Epithelial cell of prostate (primary cell): ENCODE measurements around the gene MARCHF2.
"Not testable (repeated sequence)": the region's sequence is repeated elsewhere in the genome, so short reads cannot be mapped to it uniquely, and the experiment has no call there.

ENCODE experiments used
- DNase-seq: peaks from one replicate; pipeline ENCODE4 v3.0.0-alpha.2; 2011; ENCODE audit warnings: low read depth, low spot score
- H3K27ac ChIP-seq: fragments of 450-650 bp; 2 replicates; pipeline ENCODE4 v1.5.1; 2017; ENCODE audit warnings: mild to moderate bottlenecking

Gene MARCHF2, protein sequence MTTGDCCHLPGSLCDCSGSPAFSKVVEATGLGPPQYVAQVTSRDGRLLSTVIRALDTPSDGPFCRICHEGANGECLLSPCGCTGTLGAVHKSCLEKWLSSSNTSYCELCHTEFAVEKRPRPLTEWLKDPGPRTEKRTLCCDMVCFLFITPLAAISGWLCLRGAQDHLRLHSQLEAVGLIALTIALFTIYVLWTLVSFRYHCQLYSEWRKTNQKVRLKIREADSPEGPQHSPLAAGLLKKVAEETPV

DNA sequence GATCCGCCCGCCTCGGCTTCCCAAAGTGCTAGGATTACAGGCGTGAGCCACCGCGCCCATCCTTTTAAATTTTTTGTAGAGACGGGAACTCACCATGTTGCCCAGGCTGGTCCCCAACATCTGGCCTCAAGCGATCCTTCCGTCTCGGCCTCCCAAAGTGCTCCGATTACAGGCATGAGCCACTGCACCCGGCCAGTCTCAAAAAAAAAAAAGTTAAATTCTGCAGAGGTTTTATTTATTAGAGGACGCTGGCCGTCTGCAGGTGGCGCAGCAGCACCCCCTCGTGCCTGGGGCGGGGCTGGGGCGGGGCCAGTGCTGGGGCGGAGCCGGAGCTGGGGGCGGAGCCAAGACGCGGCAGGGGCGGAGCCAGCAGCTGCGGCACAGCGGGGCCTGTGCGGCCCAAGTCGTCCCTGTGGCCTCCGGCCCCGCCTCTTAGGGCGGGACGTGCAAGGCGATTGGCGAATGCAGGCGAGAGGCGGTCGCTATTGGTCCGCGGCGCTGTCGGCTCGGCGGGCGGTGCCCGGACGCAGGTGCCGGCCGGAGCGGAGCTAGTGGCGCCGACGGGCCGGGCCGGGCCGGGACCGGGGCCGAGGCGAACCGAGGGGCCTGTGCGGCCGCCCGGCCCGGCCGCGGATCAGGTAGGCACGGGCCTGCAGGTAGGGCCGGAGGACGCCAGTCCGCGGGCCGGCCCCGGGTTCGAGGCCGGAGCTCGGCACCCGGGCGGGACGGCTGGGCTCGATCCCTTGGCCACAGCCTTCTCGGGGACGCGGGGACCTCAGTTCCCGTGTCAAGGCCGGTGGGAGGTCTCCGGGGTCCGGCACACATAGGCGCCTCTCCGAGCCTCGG, at the start of gene MARCHF2:
Gene MARCHF2, plus strand, starts transcription at position 523 of the 846 bp plus-strand sequence. CDS start 8,536 bp downstream, outside the sequence.
- DNase-seq = peak; percentile 84
- no peak within 1 kb of the TSS for H3K27ac ChIP-seq

DNA sequence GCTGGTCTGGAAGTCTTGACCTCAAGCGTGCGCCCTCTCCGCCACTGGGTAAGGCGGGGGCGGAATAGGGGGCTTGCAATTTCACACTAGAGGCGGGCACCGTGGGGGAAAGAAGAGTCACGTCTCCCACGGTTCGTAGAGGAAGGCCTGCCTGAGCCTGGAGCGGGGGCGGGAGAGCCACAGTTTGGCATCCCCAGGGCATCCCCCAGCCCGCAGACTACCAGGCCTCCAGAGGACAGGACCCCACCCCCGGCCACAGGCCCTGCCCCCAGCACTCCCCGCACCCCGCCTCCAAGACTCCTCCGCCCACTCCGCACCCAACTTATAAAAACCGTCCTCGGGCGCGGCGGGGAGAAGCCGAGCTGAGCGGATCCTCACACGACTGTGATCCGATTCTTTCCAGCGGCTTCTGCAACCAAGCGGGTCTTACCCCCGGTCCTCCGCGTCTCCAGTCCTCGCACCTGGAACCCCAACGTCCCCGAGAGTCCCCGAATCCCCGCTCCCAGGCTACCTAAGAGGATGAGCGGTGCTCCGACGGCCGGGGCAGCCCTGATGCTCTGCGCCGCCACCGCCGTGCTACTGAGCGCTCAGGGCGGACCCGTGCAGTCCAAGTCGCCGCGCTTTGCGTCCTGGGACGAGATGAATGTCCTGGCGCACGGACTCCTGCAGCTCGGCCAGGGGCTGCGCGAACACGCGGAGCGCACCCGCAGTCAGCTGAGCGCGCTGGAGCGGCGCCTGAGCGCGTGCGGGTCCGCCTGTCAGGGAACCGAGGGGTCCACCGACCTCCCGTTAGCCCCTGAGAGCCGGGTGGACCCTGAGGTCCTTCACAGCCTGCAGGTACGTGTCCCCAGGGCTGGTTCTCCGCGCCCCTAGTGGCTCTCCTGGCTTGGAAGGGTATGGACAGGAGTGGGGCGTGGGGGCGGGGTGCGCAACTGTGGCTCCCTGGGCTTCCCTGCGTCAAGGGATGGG, 49.0 kb upstream of the MARCHF2 start, which contains the start of gene ANGPTL4:
Gene ANGPTL4, plus strand, starts transcription at position 353 of the 969 bp plus-strand sequence. Its CDS starts 167 bp downstream, at position 520.
- H3K27ac ChIP-seq = peak within 1 kb of the TSS; percentile 98
- peak; percentile 53 for DNase-seq

DNA sequence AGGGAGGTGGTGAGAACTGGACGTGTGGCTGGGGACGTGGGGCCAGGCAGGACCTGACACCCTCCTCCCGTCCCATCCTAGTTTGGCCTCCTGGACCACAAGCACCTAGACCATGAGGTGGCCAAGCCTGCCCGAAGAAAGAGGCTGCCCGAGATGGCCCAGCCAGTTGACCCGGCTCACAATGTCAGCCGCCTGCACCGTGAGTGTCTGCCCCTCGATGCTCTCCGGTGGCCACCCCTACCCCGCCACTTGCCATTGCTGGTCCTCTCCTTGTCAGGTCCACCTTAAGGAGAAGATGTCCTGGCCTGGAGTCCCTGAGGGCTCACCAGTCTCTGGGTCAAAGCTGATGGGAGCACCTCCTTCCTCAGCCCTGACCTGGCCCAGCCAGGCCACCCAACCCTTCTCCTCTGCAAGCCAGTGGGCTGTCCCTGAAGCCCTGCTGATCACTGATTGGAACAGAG, 47.0 kb upstream of the MARCHF2 start:
- no peak for DNase-seq
- no peak overlapping the region for H3K27ac ChIP-seq

DNA sequence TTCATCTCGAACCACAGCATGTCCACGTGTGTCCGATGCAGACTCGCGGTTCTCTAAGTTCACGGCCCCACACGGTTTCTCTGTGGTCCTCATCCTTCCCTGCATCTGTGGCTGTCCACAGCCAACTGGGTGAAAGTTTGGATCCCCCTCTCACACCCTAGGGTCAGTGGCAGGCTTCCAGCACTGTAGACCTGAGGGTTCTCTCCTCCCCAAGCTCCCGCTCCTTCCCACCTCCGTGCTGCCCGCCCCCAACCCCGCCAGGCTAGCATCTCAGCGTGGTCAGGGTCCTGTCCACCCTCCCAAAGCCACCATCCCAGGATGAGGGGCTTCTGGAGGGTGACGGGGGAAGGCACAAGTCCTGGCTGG, 46.2 kb upstream of the MARCHF2 start:
- DNase-seq = no peak
- no peak overlapping the region for H3K27ac ChIP-seq

DNA sequence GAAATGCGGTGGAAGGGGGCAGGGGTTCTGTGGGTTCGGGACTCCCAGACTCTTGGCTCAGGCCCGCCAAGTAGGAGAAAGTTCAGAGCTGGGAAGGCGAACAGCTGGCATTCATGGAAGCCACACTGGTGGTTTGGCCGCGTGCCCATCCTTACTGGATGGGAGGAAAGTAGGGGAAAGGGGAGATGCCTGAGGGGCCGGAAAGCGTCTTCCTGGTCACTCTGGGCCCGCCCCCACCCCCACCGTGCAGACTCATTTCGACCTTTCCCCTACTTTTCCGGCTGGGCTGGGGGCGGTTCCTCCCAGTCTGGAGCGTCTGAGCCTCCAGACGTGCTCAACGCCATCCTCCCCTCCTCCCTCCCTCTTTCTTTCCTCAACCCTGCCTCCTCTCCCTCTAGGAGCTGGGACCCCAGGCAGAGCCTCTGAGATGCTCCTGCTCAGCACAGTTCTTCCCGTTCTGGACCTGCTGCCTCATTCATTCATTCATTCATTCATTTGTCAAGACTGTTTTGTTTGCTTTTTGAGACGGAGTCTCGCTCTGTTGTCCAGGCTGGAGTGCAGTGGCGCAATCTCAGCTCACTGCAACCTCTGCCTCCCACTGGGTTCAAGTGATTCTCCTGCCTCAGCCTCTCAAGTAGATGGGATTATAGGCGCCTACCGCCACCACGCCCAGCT, 45.6 kb upstream of the MARCHF2 start:
- peak; percentile 43 for DNase-seq
- no peak overlapping the region for H3K27ac ChIP-seq

DNA sequence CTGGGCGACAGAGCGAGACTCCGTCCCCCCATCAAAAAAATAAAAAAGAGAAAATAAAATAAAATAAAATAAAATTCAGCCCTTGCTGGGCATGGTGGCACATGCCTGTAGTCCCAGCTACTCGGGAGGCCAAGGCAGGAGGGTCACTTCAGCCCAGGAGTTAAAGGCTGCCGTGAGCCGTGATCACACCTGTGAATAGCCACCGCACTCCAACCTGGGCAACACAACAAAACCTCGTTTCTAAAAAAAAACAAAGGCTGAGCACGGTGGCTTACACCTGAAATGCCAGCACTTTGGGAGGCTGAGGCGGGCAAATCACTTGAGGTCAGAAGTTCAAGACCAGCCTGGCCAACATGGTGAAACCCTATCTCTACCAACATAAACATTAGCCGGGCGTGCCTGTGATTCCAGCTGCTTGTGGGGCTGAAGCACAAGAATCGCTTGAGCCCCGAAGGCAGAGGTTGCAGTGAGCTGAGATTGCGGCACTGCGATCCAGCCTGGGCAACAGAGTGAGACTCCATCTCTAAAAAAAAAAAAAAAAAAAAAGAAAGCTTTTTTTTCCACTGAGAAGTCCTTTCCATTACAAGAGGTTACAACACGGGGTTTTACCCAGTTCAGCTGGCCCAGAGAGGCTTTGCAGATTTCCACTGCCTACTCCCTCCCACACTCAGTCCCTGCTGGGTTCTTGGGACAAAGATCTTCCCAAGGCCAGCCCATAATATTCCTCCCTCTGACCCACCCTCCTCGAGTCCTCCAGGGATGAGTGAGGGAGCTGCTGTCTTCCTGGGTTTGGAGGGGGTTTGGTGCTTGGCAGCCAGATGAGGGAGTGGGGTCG, 42.7 kb upstream of the MARCHF2 start:
- H3K27ac ChIP-seq = no peak overlapping the region
- DNase-seq = no peak

DNA sequence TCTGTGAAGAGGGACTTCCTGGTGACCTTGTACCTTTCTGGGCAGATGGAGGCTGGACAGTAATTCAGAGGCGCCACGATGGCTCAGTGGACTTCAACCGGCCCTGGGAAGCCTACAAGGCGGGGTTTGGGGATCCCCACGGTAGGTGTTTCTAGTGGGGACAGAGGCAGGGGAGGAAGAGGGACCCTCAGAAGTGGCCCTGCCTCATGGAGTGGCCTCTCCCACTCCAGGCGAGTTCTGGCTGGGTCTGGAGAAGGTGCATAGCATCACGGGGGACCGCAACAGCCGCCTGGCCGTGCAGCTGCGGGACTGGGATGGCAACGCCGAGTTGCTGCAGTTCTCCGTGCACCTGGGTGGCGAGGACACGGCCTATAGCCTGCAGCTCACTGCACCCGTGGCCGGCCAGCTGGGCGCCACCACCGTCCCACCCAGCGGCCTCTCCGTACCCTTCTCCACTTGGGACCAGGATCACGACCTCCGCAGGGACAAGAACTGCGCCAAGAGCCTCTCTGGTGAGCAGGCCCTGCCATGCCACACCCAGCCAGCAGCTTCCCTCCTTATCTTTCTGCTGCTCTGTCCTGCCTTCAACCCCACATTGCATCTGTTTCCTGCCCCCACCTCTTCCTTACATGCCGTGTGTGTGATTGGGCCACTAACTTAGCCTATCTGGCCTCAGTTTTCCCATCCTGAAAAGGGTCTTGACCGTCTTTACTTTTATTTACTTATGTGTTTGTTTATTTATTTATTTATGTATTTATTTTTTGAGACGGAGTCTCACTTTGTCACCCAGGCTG, 41.9 kb upstream of the MARCHF2 start:
- no peak for DNase-seq
- H3K27ac ChIP-seq = no peak overlapping the region

DNA sequence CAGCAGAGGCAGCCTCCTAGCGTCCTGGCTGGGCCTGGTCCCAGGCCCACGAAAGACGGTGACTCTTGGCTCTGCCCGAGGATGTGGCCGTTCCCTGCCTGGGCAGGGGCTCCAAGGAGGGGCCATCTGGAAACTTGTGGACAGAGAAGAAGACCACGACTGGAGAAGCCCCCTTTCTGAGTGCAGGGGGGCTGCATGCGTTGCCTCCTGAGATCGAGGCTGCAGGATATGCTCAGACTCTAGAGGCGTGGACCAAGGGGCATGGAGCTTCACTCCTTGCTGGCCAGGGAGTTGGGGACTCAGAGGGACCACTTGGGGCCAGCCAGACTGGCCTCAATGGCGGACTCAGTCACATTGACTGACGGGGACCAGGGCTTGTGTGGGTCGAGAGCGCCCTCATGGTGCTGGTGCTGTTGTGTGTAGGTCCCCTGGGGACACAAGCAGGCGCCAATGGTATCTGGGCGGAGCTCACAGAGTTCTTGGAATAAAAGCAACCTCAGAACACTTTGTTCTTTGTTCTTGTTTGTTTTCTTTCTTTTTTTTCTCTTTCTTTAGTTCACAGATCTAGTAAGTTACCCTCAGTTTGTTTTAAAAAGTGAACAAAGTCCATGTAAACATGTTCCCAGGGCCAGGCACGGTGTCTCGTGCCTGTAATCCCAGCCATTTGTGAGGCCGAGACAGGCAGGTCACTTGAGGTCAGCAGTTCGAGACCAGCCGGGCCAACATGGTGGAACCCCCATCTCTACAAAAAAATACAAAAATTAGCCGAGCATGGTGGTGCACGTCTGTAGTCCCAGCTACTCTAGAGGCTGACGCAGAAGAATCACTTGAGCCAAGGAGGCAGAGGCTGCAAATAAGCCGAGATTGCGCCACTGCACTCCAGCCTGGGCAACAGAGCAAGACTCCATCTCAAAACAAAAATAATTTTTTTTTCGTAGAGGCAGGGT, 39.0 kb upstream of the MARCHF2 start:
- DNase-seq = no peak

DNA sequence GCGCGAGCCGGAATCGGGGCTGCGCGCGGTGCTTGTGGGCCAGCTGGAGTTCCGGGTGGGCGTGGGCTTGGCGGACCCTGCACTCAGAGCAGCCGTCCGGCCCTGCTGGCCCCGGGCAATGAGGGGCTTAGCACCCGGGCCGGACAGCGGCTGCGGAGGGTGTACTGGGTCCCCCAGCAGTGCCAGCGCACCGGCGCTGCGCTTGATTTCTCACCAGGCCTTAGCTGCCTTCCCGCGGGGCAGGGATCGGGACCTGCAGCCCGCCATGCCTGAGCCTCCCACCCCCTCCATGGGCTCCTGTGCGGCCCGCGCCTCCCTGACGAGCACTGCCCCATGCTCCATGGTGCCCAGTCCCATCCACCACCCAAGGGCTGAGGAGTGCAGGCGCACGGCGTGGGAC, 37.3 kb upstream of the MARCHF2 start:
- H3K27ac ChIP-seq, DNase-seq: not testable (repeated sequence)

More for the DNA sequence above, 39.0 kb upstream of the MARCHF2 start:
- H3K27ac ChIP-seq = no peak overlapping the region

DNA sequence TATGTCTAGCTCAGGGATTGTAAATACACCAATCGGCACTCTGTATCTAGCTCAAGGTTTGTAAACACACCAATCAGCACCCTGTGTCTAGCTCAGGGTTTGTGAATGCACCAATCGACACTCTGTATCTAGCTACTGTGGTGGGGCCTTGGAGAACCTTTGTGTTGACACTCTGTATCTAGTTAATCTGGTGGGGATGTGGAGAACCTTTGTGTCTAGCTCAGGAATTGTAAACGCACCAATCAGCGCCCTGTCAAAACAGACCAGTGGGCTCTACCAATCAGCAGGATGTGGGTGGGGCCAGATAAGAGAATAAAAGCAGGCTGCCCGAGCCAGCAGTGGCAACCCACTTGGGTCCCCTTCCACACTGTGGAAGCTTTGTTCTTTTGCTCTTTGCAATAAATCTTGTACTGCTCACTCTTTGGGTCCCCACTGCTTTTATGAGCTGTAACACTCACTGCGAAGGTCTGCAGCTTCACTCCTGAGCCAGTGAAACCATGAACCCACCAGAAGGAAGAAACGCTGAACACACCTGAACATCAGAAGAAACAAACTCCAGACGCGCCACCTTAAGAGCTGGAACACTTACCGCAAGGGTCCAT, 36.6 kb upstream of the MARCHF2 start:
- H3K27ac ChIP-seq, DNase-seq: not testable (repeated sequence)

DNA sequence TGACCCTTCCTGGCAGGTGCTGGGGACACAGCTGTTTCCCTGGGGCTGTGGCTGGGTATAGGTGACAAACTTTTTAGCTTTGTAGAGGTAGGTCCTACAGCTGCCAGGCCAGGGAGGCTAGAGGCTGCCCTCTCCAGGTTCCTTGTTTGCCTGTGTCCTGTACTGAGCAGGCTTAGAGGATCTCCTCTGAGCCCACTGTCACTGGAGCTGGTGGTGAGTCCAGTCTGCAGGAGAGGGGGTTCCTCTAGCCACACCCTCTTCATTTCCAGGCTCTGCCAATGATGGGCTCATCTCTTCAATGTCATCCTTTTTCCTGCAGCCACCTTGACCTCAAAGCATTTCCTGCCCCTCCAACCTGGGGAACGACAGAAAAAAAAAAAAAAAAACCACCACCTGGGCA, 35.5 kb upstream of the MARCHF2 start:
- no peak overlapping the region for H3K27ac ChIP-seq
- no peak for DNase-seq

DNA sequence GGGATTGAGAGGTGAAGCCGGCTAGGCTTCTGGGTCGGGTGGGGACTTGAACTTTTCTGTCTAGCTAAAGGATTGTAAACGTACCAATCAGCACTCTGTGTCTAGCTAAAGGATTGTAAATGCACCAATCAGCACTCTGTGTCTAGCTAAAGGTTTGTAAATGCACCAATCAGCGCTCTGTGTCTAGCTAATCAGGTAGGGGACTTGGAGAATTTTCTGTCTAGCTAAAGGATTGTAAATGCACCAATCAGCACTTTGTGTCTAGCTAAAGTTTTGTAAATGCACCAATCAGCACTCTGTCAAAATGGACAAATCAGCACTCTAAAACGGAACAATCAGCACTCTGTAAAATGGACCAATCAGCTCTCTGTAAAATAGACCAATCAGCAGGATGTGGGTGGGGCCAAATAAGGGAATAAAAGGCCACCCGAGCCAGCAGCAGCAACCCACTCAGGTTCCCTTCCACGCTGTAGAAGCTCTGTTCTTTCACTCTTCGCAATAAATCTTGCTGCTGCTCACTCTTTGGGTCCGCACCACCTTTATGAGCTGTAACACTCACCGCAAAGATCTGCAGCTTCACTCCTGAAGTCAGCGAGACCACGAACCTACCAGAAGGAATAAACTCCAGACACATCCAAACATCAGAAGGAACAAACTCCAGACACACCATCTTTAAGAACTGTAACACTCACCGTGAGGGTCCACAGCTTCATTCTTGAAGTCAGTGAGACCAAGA, 33.8 kb upstream of the MARCHF2 start:
- H3K27ac ChIP-seq, DNase-seq: not testable (repeated sequence)

DNA sequence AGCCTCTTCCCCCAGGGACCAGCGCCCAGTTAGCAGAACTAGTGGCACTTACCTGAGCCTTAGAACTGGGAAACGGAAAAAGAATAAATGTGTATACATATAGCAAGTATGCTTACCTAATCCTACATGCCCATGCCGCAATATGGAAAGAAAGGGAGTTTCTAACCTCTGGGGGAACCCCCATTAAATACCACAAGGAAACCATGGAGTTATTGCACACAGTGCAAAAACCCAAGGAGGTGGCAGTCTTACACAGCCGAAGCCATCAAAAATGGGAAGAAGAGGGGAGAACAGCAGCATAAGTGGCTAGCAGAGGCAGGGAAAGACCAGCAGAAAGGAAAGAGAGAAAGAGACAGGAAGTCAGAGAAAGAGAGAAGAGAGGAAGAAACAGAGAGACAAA, 28.5 kb upstream of the MARCHF2 start:
- H3K27ac ChIP-seq, DNase-seq: not testable (repeated sequence)

DNA sequence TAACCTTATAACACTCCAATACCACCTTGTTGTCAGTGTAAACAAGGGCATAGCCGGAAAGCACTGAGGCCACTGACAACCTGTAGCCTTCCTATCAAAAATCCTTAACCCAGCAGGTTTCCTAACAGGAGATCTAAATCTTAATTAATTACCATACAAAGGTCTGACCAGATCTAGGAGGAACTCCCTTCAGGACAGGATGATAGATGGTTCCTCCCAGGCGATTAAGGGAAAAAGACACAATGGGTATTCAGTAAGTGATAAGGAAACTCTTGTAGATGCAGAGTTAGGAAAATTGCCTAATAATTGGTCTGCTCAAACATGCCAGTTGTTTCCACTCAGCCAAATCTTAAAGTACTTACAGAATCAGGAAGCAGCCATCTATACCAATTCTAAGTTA, 28.0 kb upstream of the MARCHF2 start:
- not testable (repeated sequence) for DNase-seq

DNA sequence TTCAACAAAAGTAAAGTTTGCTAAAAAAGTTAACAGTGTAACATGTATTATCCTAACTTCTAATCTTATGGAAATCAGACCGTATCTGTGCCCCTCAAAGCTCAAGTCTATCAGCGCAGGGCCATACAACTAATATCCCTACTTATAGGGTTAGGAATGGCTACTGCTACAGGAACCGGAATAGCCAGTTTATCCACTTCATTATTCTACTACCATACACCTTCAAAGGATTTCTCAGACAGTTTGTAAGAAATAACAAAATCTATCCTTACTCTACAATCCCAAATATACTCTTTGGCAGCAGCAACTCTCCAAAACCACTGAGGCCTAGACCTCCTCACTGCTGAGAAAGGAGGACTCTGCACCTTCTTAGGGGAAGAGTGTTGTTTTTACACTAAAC, 27.5 kb upstream of the MARCHF2 start:
- DNase-seq = not testable (repeated sequence)
- H3K27ac ChIP-seq = peak overlapping the region; percentile 44

More for the DNA sequence above, 28.0 kb upstream of the MARCHF2 start:
- H3K27ac ChIP-seq = peak overlapping the region; percentile 44

DNA sequence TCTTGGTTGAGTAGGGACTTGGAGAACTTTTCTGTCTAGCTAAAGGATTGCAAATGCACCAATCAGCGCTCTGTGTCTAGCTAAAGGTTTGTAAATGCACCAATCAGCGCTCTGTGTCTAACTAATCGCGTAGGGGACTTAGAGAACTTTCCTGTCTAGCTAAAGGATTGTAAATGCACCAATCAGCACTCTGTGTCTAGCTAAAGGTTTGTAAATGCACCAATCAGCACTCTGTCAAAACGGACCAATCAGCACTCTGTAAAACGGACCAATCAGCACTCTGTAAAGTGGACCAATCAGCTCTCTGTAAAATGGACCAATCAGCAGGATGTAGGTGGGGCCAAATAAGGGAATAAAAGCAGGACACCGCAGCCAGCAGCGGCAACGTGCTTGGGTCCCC, 26.7 kb upstream of the MARCHF2 start:
- DNase-seq = not testable (repeated sequence)

More for the DNA sequence above, 26.7 kb upstream of the MARCHF2 start:
- H3K27ac ChIP-seq = peak overlapping the region; percentile 44
